Thyroid gland (tissue), 4 donors: ENCODE data around the gene SETMAR. TPM values are rescaled to one million over a fixed set of nuclear protein-coding genes. Genes with fewer than 3 reads are reported as not detected.
"Not testable (repeated sequence)": the region's sequence is repeated elsewhere in the genome, so short reads cannot be mapped to it uniquely, and the experiment has no call there.

Source experiments
- DNase-seq, 2 donors: peaks; one replicate each; pipeline ENCODE4 v3.0.0-alpha.2; 2019
- H3K27ac ChIP-seq, 3 donors: fragments of 200-600 bp; sonication (generic); 1 replicate in 2 of 3; 2 replicates in 1 of 3; pipeline ENCODE4 v1.5.1; 2016 to 2019; ENCODE audit warnings: mild to moderate bottlenecking in 1 of 3, moderate library complexity in 1 of 3
- H3K27me3 ChIP-seq: fragments of 200-600 bp; sonication (generic); one replicate; pipeline ENCODE4 v1.5.1; 2019
- H3K36me3 ChIP-seq, 2 donors: fragments of 200-600 bp; sonication (generic); one replicate each; pipeline ENCODE4 v1.5.1; 2016 to 2019
- H3K4me1 ChIP-seq, 2 donors: fragments of 200-600 bp; sonication (generic); one replicate each; pipeline ENCODE4 v1.5.1; 2017 to 2019
- H3K4me3 ChIP-seq, 3 donors: fragments of 200-600 bp; sonication (generic); replicated peaks in 1 of 3; 1 replicate in 2 of 3; 2 replicates in 1 of 3; pipeline ENCODE4 v1.5.1; 2016; ENCODE audit warnings: mild to moderate bottlenecking in 1 of 3
- H3K9me3 ChIP-seq: fragments of 200-600 bp; sonication (generic); one replicate; pipeline ENCODE4 v1.5.1; 2017
- CTCF ChIP-seq, 6 experiments: fragments of 200-600 bp in 3 of 6; fragments of 450-650 bp in 3 of 6; sonication (generic) in 3 of 6; IDR thresholded peaks; one replicate each; pipeline ENCODE4 v1.5.1; 2016 to 2019; ENCODE audit warnings: antibody characterized with exemption in 6 of 6, mild to moderate bottlenecking in 2 of 6, inconsistent platforms in 1 of 6, moderate library complexity in 1 of 6
- POLR2A ChIP-seq, 2 donors: fragments of 450-650 bp; IDR thresholded peaks; one replicate each; pipeline ENCODE4 v1.6.1; 2017; ENCODE audit warnings: antibody characterized with exemption in 2 of 2, mild to moderate bottlenecking in 2 of 2, moderate library complexity in 1 of 2
- WGBS, 2 donors: methylation state at CpG; one replicate each; pipeline ENCODE4 v1.1.5; 2017; 5-methylcytosine and 5-hydroxymethylcytosine counted together
- intact Hi-C: fragments of 100-400 bp; cut with DNase I; formaldehyde crosslinking; loops from one replicate; pipeline ENCODE4 v1.15.1; 2023
- total RNA-seq, 4 donors: library from RNA; depleted of rRNA; stranded (reverse); fragments of >200 nt; gene quantifications; one replicate each; pipeline ENCODE4 v1.2.3, GENCODE V29; 2016

Gene SETMAR
- total RNA-seq, 4 donors from 2014 or later: 33.4 to 36.7 (median 36.2) TPM

DNA sequence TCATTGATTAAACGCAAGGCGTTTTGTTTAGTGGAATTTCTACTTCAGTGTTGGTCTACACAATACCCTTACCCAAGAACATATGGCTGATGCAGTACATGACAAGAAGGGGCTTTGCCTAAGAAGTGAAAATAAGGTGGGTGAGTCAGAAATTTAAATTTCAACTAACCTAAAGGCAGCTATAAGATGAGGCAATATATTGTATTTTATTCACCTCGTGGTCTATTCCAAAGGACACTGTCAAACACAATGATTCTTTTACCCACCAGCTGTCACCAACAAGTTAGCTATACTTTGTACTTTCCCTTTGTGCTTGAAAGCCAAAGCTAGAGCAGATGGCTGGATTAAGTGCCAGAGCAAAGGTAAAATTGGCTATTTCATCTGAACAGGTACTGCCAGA is 10.9 kb upstream of the SETMAR start:
- Histone ChIP-seq H3K4me1 (no peaks in the 10 kb centered on the region), H3K36me3 (no peaks in the 10 kb centered on the region), H3K4me3 (no peak overlapping the region), H3K27ac (no peak overlapping the region), H3K9me3 (no peaks in the 10 kb centered on the region), H3K27me3 (no peaks in the 10 kb centered on the region)
- intact Hi-C loops: no loop called here
- no peak for DNase-seq
- no peak for TF ChIP-seq POLR2A (IDR thresholded peaks at IDR 0.05)
- TF ChIP-seq CTCF (IDR thresholded peaks at IDR 0.05): no peak
- WGBS, 2 donors: 61 to 80% methylated on average over 3 of the region's 3 CpGs

DNA sequence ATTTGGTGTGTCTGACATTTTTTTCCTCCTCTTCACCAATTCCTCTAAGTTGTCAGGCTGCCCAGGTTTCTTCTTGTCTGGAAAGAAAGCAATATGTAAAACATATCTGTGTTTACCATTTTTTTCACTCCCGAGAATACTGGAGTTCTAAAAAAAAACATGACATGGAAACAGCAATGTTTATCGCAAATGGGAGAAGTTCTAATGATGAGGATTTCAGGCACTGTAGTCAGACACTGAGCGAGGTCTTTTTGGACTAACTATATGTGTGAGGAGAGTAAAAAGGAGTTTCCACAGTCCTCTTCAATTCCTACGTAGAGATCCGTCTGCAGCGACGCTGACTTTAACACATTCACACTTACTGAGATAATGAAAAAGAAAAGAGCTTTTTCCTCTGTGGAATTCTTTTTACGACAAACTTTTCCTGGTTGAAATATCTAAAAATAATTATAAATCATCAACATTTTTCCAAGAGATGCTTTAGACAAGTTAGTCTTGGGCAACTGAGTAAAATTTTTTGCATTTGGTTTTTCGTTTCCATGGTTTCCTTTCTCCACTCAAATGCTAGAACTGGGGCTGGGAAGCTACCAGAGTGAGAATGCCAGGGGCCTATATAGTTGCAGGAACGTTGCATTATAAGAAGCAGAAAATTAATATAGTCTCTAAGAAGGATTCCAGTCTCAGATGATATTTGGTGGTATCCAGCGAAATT is 8.4 kb upstream of the SETMAR start:
- 82 to 88% methylated on average over 11 of the region's 11 CpGs for WGBS, 2 donors
- H3K9me3 ChIP-seq: no peaks in the 10 kb centered on the region
- intact Hi-C loops: no loop called here

DNA sequence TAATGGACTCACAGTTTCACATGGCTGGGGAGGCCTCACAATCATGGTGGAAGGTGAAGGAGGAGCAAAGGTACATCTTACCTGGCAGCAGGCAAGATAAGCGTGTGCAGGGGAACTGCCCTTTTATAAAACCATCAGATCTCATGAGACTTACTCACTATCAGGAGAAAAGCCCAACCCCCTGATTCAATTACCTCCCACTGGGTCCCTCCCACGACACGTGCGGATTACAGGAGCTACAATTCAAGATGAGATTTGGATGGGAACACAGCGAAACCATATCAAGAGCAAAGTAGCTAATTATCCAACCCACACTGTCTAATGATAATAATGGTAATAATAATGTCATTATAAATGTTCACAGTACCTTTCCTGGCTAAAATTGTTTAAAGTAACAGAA is 6.7 kb upstream of the SETMAR start:
- H3K36me3 ChIP-seq, H3K9me3 ChIP-seq, DNase-seq, H3K4me3 ChIP-seq, intact Hi-C loops, H3K27ac ChIP-seq, H3K4me1 ChIP-seq, H3K27me3 ChIP-seq: not testable (repeated sequence)
- 88 to 90% methylated on average over 5 of the region's 5 CpGs for WGBS, 2 donors

More for the DNA sequence above, 8.4 kb upstream of the SETMAR start:
- H3K27ac ChIP-seq: no peak overlapping the region
- H3K36me3 ChIP-seq: no peaks in the 10 kb centered on the region
- no peak for DNase-seq
- TF ChIP-seq POLR2A (IDR thresholded peaks at IDR 0.05) (no peak), CTCF (IDR thresholded peaks at IDR 0.05) (no peak)
- no peaks in the 10 kb centered on the region for H3K4me1 ChIP-seq
- H3K4me3 ChIP-seq: no peak overlapping the region
- no peaks in the 10 kb centered on the region for H3K27me3 ChIP-seq

DNA sequence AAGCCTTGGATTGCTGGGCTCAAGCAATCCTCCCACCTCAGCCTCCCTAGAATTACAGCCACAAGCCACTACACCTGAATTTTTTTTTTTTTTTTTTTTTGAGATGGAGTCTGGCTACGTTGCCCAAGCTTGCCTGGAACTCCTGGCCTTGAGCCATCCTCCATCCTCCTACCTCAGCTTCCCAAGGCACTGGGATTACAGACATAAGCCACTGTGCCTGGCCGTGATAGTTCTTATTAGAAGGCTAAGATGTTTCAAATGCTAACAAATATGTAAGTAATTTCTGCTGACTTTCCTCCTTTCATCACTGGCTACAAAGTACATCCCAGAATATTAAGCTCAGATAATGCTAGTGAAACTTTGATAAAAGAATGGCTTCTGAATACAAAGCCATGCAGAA is 5.7 kb upstream of the SETMAR start:
- no peak for DNase-seq
- intact Hi-C loops: no loop called here
- Histone ChIP-seq H3K36me3 (no peaks in the 10 kb centered on the region), H3K4me3 (no peak overlapping the region), H3K27me3 (no peaks in the 10 kb centered on the region), H3K27ac (no peak overlapping the region), H3K4me1 (no peaks in the 10 kb centered on the region), H3K9me3 (no peaks in the 10 kb centered on the region)
- 79 to 85% methylated on average over 2 of the region's 2 CpGs for WGBS, 2 donors
- TF ChIP-seq POLR2A (IDR thresholded peaks at IDR 0.05): no peak
- no peak for TF ChIP-seq CTCF (IDR thresholded peaks at IDR 0.05)

GRCh38 chr3:4302747-4303146 is 422 bp upstream of the SETMAR start:
- WGBS, 2 donors: 74 to 77% methylated on average over 11 of the region's 11 CpGs
- Histone ChIP-seq H3K4me3 (peak overlapping the region in 1 of 3 donors; percentile 46), H3K27ac (peak overlapping the region in 2 of 3 donors; percentile 89 to 98), H3K9me3 (no peaks in the 10 kb centered on the region), H3K36me3 (no peaks in the 10 kb centered on the region), H3K27me3 (no peaks in the 10 kb centered on the region), H3K4me1 (peaks cover 33 to 41% of the 10 kb centered on the region in 2 donors)
- peak in 1 of 2 donors; percentile 15 for DNase-seq
- TF ChIP-seq POLR2A (IDR thresholded peaks at IDR 0.05): no peak
- TF ChIP-seq CTCF (IDR thresholded peaks at IDR 0.05): no peak
- intact Hi-C loops: no loop called here

- intact Hi-C loops, H3K9me3 ChIP-seq, H3K36me3 ChIP-seq, H3K4me3 ChIP-seq, H3K27me3 ChIP-seq, DNase-seq: not testable (repeated sequence)
- Histone ChIP-seq H3K4me1 (peaks cover 41 to 56% of the 10 kb centered on the region in 2 donors), H3K27ac (peak overlapping the region; percentile 70 to 98 (median 89))
- 80 to 91% methylated on average over 7 of the region's 7 CpGs for WGBS, 2 donors
Observed at GRCh38 chr3:4305210-4305609, 2.0 kb downstream of the SETMAR start.
